ENCODE results near the gene NKD2. TPM values are rescaled to one million over a fixed set of nuclear protein-coding genes. Genes with fewer than 3 reads are reported as not detected.
"Not testable (repeated sequence)": the region's sequence is repeated elsewhere in the genome, so short reads cannot be mapped to it uniquely, and the experiment has no call there.

The NKD2 gene
- total RNA-seq, 1 donor from 2014 or later = 3.7 TPM

DNA sequence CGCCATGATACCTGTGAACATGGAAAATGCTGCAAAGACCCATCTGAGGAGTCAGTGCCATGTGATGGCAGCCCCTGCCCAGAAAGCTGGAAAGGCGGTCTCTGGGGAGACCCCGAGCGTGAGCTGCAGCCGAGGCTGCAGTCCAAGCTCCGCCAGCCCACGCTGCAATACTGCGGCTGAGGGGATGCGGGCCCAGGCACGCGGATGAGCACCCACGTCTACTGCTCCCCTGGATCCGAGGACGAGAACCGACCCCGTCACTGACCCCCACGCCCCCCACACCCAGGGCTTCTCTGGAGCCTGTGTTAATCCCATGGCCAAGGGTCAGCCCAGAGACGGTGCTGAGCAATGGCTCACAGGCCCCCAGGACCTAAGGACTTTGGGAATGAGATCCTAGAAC, 70.9 kb downstream of the NKD2 start:
- Histone ChIP-seq H3K27ac (replicated peaks) (no peak overlapping the region), H3K4me1 (peaks cover 12% of the 10 kb centered on the region), H3K36me3 (peaks cover 86% of the 10 kb centered on the region), H3K27me3 (ENCODE audit: low read depth) (no peaks in the 10 kb centered on the region), H3K4me3 (no peak overlapping the region), H3K9me3 (replicated peaks) (no peaks in the 10 kb centered on the region)
- intact Hi-C loops (cut with micrococcal nuclease) = no loop called here
- TF ChIP-seq CTCF (IDR thresholded peaks at IDR 0.05; ENCODE audit: borderline replicate concordance) = no peak
- DNase-seq = no peak

GRCh38 chr5:1079961-1080360, 71.4 kb downstream of the NKD2 start:
- Histone ChIP-seq H3K4me3 (no peak overlapping the region), H3K36me3 (peaks cover 86% of the 10 kb centered on the region), H3K27me3 (ENCODE audit: low read depth) (no peaks in the 10 kb centered on the region), H3K9me3 (replicated peaks) (no peaks in the 10 kb centered on the region), H3K4me1 (peaks cover 12% of the 10 kb centered on the region), H3K27ac (replicated peaks) (no peak overlapping the region)
- intact Hi-C loops (cut with micrococcal nuclease) = no loop called here
- no peak for TF ChIP-seq CTCF (IDR thresholded peaks at IDR 0.05; ENCODE audit: borderline replicate concordance)
- DNase-seq = no peak

DNA sequence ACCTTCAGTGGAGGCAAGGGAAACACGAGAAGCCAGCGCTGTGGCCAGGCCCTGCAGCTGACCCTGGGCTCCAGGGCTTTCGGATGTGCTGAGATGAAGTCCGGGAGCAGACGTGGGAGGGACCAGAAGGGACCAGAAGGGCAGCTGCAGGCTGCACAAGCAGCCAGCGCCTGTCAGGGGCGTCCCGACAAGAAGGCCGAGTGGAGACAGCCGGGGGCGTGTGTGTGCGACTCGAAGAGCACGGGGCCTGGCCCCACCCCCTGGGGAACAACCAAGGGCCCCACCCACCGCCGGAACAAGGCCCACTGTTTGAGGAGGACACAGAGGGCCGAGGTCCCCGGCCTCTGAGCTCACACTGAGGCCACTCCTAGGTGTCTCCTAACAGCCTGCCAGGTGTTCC, 71.8 kb downstream of the NKD2 start:
- no peak for TF ChIP-seq CTCF (IDR thresholded peaks at IDR 0.05; ENCODE audit: borderline replicate concordance)
- H3K9me3 ChIP-seq (replicated peaks) = no peaks in the 10 kb centered on the region
- no peak overlapping the region for H3K4me3 ChIP-seq
- peaks cover 86% of the 10 kb centered on the region for H3K36me3 ChIP-seq
- DNase-seq = no peak
- no peaks in the 10 kb centered on the region for H3K27me3 ChIP-seq (ENCODE audit: low read depth)
- intact Hi-C loops (cut with micrococcal nuclease) = no loop called here
- H3K4me1 ChIP-seq = peaks cover 12% of the 10 kb centered on the region
- H3K27ac ChIP-seq (replicated peaks) = no peak overlapping the region

GRCh38 chr5:1081519-1081918, 72.9 kb downstream of the NKD2 start:
- Histone ChIP-seq H3K27ac (replicated peaks) (no peak overlapping the region), H3K4me1 (peaks cover 12% of the 10 kb centered on the region), H3K9me3 (replicated peaks) (no peaks in the 10 kb centered on the region), H3K36me3 (peaks cover 86% of the 10 kb centered on the region), H3K4me3 (no peak overlapping the region), H3K27me3 (ENCODE audit: low read depth) (no peaks in the 10 kb centered on the region)
- TF ChIP-seq CTCF (IDR thresholded peaks at IDR 0.05; ENCODE audit: borderline replicate concordance) = no peak
- intact Hi-C loops (cut with micrococcal nuclease) = no loop called here
- DNase-seq = no peak

- H3K4me3 ChIP-seq; H3K27me3 ChIP-seq (ENCODE audit: low read depth); H3K9me3 ChIP-seq (replicated peaks); DNase-seq; intact Hi-C loops (cut with micrococcal nuclease): not testable (repeated sequence)
- H3K36me3 ChIP-seq = peaks cover 86% of the 10 kb centered on the region
- peak overlapping the region; percentile 23 for H3K27ac ChIP-seq (replicated peaks)
- H3K4me1 ChIP-seq = peaks cover 12% of the 10 kb centered on the region
Observed at GRCh38 chr5:1083026-1083425, 74.4 kb downstream of the NKD2 start.

GRCh38 chr5:1083823-1084605, 75.4 kb downstream of the NKD2 start:
- intact Hi-C loops (cut with micrococcal nuclease) = no loop called here
- Histone ChIP-seq H3K4me1 (peaks cover 14% of the 10 kb centered on the region), H3K4me3 (no peak overlapping the region), H3K36me3 (peaks cover 87% of the 10 kb centered on the region), H3K27me3 (ENCODE audit: low read depth) (no peaks in the 10 kb centered on the region), H3K27ac (replicated peaks) (no peak overlapping the region), H3K9me3 (replicated peaks) (no peaks in the 10 kb centered on the region)
- DNase-seq = no peak
- no peak for TF ChIP-seq CTCF (IDR thresholded peaks at IDR 0.05; ENCODE audit: borderline replicate concordance)

Data from left ventricle myocardium inferior (tissue), 1 donor.